ENCODE results near the gene RABGAP1.

The RABGAP1 gene

DNA sequence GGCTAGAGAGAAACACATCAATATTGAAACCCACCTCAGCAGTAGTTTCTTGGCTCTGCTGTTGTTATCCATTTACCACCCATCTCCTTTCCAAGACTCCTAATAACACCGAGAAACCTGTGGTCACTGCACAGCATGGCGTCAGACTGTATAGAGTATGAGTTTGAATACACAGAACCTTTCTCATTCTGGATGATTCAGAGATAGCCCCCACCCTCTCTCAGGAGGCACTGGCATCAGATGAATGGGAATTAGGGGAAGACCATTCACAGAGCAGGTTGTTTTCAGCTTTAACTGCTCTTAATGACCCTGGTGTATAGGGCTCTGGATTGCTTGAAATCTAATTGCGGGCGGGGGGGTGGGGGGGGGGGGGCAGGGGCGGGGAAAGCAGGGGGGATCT is 179.3 kb downstream of the RABGAP1 start:
- DNase-seq: no peak

DNA sequence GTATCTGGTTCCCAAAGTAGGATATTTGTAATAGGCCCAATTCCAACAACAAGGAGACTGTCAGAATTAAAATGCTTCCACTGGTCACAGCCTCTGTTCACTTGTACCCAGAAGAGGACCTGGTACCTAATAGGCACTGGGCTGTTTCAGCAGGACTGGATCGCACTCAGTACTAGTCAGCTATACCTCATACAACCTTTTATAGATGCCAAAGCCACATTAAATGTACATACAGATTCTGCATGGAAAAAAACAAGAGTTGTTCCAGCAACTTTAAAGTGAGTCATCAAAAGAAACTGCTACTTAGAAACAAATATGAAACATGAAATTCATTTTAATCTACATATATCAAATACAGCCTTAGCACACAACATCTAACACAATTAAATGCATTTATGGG is 180.1 kb downstream of the RABGAP1 start:
- no peak for DNase-seq

GRCh38 chr9:123121457-123121856 is 180.6 kb downstream of the RABGAP1 start:
- DNase-seq: no peak

- DNase-seq: peak; percentile 88
Measured at GRCh38 chr9:123127512-123128075, 186.8 kb downstream of the RABGAP1 start.

GRCh38 chr9:123128591-123128990 is 187.8 kb downstream of the RABGAP1 start:
- no peak for DNase-seq

DNA sequence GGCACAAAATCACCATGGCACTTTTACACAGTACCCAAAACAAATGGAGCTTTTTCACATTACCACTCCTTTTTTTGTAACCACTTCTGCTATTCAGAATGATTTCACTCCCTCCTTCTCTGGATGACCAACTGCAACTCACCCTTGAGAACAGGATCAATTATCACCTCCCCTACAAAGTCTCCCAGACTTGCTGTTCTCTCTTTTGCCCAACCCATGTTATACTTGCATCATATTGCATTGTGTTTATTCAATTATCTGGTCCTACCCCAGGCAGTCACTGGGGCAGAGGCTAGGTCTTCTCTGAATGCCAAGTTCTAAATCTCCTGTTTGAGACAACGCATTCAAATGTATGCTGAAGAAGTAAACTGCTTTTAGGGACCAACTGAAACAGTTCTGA is 188.6 kb downstream of the RABGAP1 start:
- peak; percentile 76 for DNase-seq

- DNase-seq: no peak
Measured at GRCh38 chr9:123131258-123131657, 190.4 kb downstream of the RABGAP1 start.

DNA sequence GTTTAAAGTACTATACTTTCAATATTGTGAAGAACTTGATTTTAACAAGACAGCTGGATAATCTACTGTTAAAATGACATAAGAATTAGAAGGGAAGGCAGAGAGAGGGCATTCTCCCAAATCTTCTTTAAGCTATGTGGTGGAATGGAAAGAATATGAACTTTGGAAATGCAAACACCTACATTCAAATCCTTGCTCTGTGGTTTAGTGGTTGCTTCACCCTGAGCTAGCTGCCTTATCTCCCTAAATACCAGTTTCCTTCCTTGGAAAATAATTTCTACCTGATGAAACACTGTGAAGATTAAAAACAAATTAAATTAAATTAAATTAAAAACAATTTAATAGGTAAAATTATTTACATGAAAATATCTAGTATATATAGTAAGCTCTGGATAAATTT is 191.2 kb downstream of the RABGAP1 start:
- no peak for DNase-seq

DNA sequence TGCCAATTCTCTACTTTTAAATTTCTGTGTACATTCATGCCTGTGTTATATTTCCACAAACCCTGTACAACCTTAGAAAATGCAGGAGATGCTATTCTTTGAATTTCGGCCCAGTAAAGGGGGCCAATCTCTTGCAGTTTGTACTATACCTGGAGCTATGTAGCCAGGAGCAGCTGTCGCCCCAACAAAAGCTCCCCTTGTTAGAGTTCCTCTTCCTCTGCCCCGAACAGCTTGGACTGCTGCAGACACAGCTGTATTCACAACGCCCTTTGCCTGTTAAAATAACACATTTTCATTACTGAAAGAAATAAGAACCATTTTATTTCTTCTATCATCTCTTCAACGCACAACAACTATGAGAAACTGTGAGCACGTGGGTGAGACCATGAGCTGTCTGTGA is 191.9 kb downstream of the RABGAP1 start:
- DNase-seq: no peak

DNA sequence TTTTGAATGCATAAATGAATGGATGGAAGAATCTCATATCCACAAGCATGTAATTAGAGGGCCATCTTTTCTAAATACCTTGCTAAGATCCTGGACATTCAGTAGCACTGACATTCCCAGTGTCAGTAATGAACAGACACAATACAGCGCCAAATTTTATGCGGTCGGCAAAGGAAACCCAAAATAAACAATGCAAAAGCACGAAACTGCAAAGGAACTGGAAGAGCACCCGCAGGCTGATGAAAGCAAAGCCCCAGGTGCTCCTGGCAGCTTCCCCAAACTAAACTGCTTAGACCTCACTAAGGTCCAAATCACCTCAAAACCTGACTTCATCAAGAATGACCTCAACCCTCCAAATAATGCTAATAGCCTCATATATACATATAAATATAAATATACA is 194.6 kb downstream of the RABGAP1 start:
- no peak for DNase-seq

- no peak for DNase-seq
Measured at GRCh38 chr9:123138163-123138562, 197.3 kb downstream of the RABGAP1 start.

GRCh38 chr9:123149067-123149466 is 208.2 kb downstream of the RABGAP1 start:
- no peak for DNase-seq

DNA sequence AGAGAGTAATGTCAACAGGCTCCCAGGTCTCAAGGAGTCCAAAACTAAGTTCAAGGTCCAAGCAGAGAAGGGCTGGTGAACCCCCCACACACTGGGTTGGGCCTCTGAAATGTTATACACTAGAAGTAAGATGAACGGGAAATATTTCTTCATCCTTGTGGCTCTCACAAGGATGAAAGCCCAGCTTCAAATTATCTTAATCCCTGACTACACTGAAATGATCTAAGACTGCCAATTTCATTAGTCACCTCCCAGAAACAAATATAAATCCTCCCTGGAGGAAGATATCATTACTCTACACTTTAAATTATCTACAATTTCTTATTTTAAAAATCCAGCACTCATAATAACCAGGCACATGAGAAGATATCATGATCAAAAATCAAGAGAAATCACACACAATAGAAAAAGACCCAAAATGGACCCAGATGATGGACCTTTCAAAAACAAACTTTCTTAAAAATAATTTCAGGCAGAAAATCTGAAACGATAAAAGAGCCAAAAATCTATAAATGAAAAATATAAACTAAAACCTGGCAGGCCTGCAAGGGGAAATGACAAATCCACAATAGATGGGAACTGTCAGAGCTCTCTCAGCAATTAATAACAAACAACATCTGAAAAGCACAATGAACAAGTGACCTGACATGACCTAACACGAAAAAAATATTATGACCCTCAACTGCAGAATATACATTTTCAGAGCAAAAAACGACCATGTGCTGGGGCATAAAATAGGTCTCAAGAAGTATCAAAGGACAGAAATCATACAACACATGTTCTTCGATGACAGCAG is 210.1 kb downstream of the RABGAP1 start:
- no peak for DNase-seq

Data from MV-4-11 (cell line).